Pancreas (tissue), 10 donors: ENCODE data around the gene HERC5. TPM values are rescaled to one million over a fixed set of nuclear protein-coding genes. Genes with fewer than 3 reads are reported as not detected.
A peak's percentile ranks its signal among the peaks of the same experiment; 100 is the strongest.

ENCODE experiments used
- ATAC-seq, 4 donors: fragments of 200-7000 bp; cut with Tn5 transposase; one replicate each; pipeline versions ENCODE4 v1.8.0 to v1.9.1; 2020; ENCODE audit warnings: mild to moderate bottlenecking in 4 of 4, moderate library complexity in 4 of 4
- DNase-seq, 6 donors: peaks; one replicate each; pipeline ENCODE4 v3.0.0-alpha.2; 2020
- FAIRE-seq: peaks from 2 replicates; lab custom pipeline; 2012; peaks lifted over from hg19 to GRCh38; lab: Jason Lieb, UNC
- H3K27ac ChIP-seq, 4 donors: fragments of 200-600 bp; sonication (generic); 1 replicate in 3 of 4; 2 replicates in 1 of 4; pipeline versions ENCODE4 v1.5.0 to v1.8.0; 2020
- H3K27me3 ChIP-seq, 4 donors: fragments of 200-600 bp; one replicate each; pipeline ENCODE4 v1.8.0; 2021
- H3K36me3 ChIP-seq, 3 donors: fragments of 200-600 bp; sonication (generic) in 1 of 3; one replicate each; pipeline versions ENCODE4 v1.5.0 to v1.8.0; 2020 to 2021
- H3K4me1 ChIP-seq, 3 donors: fragments of 200-600 bp; one replicate each; pipeline ENCODE4 v1.8.0; 2021
- H3K4me3 ChIP-seq, 4 donors: fragments of 200-600 bp; sonication (generic) in 2 of 4; one replicate each; pipeline versions ENCODE4 v1.5.0 to v1.8.0; 2020 to 2021
- H3K9me3 ChIP-seq, 4 donors: fragments of 200-600 bp; one replicate each; pipeline ENCODE4 v1.8.0; 2021
- WGBS, 2 donors: extraction: QIAGEN DNeasy Blood & Tissue Kit; methylation state at CpG; one replicate each; pipeline ENCODE4 v1.1.7; 2013; 5-methylcytosine and 5-hydroxymethylcytosine counted together
- intact Hi-C, 3 donors: fragments of 100-400 bp; cut with DNase I; formaldehyde crosslinking; loops; one replicate each; pipeline versions ENCODE4 v1.11.1 to v1.14.2; 2022
- polyA plus RNA-seq, 2 donors: library from polyadenylated mRNA; stranded (reverse); fragments of 200-250 nt; gene quantifications; one replicate each; pipeline ENCODE4 v1.2.3, GENCODE V29; 2013
- total RNA-seq, 6 donors: library from RNA; stranded (reverse); fragmentation: NEBNext Ultra II Directional in 4 of 6; extraction: Animal tissue kit (Norgen Biotek cat#: 25700) in 4 of 6; gene quantifications; one replicate each; pipeline versions ENCODE4 v1.2.1 to v1.2.4, GENCODE V29; 2021 to 2023
- TF ChIP-seq, protein P1 (sequence below), 4 donors: fragments of 200-600 bp; sonication (generic) in 3 of 4; IDR thresholded peaks; one replicate each; pipeline versions ENCODE4 v1.5.0 to v1.8.0; 2021; ENCODE audit warnings: antibody characterized with exemption in 4 of 4
- donor health status: healthy with polysubstance abuse.
- donor health status: DM: no; HTN: no; CAD: no; lungs with moderate emphysema.
- donor health status: DM: no; HTN: no; CAD: no.
- donor health status: control.
- donor health status: control.
- donor health status: Bipolar disorder and iron deficiency.
- donor health status: DM: yes; HTN: yes; CAD: no.
- donor health status: DM: no; HTN: no; CAD: no.
- donor health status: DM: no; HTN: no; CAD: no.
- donor health status: DM: yes; HTN: yes; CAD: no.

HERC5 gene
- total and polyA plus RNA-seq, 8 donors = 2.2 to 4.9 (median 3.5) TPM

GRCh38 chr4:88440146-88440545 is 16.8 kb upstream of the HERC5 start:
- WGBS, 2 donors = 94 to 100% methylated on average over 1 of the region's 1 CpG
- no peaks in the 10 kb centered on the region for H3K27me3 ChIP-seq
- no peak overlapping the region for H3K4me3 ChIP-seq
- no peak for DNase-seq
- H3K36me3 ChIP-seq = no peaks in the 10 kb centered on the region
- TF ChIP-seq, protein P1, sequence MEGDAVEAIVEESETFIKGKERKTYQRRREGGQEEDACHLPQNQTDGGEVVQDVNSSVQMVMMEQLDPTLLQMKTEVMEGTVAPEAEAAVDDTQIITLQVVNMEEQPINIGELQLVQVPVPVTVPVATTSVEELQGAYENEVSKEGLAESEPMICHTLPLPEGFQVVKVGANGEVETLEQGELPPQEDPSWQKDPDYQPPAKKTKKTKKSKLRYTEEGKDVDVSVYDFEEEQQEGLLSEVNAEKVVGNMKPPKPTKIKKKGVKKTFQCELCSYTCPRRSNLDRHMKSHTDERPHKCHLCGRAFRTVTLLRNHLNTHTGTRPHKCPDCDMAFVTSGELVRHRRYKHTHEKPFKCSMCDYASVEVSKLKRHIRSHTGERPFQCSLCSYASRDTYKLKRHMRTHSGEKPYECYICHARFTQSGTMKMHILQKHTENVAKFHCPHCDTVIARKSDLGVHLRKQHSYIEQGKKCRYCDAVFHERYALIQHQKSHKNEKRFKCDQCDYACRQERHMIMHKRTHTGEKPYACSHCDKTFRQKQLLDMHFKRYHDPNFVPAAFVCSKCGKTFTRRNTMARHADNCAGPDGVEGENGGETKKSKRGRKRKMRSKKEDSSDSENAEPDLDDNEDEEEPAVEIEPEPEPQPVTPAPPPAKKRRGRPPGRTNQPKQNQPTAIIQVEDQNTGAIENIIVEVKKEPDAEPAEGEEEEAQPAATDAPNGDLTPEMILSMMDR (IDR thresholded peaks at IDR 0.05) = no peak
- no peak overlapping the region for H3K27ac ChIP-seq
- intact Hi-C loops = no loop called here
- no peak for ATAC-seq
- H3K9me3 ChIP-seq = no peaks in the 10 kb centered on the region
- no peaks in the 10 kb centered on the region for H3K4me1 ChIP-seq
- FAIRE-seq = no peak

DNA sequence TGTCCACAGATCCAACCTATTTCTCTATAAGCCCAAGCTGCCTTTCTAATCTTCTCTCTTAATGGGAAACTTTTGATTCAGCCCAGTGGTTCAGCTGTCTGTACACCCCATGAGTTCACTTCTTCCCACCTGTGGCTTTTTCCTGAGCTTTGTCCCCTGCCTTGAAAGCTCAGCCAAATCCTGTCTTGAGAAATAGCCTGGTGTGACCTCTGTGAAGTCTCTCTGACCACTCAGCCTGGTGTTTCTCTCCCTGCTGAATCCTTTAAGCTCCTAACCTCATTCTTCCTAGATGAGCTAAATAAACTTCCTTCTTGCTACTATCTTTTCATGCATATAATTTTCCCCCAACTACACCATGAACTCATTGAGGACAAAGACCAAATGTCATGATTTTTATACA is 15.2 kb upstream of the HERC5 start:
- H3K4me1 ChIP-seq = no peaks in the 10 kb centered on the region
- ATAC-seq (no peak), DNase-seq (no peak), FAIRE-seq (no peak)
- no peaks in the 10 kb centered on the region for H3K9me3 ChIP-seq
- H3K36me3 ChIP-seq = no peaks in the 10 kb centered on the region
- no peak overlapping the region for H3K27ac ChIP-seq
- no peak overlapping the region for H3K4me3 ChIP-seq
- intact Hi-C loops = no loop called here
- no peaks in the 10 kb centered on the region for H3K27me3 ChIP-seq
- TF ChIP-seq, protein P1 (IDR thresholded peaks at IDR 0.05) = no peak

DNA sequence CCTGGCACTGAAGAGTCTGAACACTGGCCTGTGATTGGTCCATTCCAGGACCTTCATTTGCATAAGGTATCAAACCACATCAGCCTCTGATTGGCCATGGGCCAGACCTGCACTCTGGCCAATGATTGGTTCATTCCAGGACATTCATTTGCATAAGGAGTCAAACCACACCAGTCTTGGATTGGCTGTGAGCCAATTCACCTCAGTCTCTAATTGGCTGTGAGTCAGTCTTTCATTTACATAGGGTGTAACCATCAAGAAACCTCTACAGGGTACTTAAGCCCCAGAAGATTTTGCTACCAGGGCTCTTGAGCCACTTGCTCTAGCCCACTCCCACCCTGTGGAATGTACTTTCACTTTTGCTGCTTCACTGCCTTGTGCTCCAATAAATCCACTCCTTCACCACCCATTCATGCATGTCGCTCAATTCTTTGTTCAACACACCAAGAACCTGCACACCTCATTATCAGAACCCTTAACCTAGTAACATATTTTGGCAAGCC is 14.2 kb upstream of the HERC5 start:
- Histone ChIP-seq H3K27ac (no peak overlapping the region), H3K36me3 (no peaks in the 10 kb centered on the region), H3K4me1 (no peaks in the 10 kb centered on the region), H3K9me3 (no peaks in the 10 kb centered on the region), H3K4me3 (no peak overlapping the region), H3K27me3 (no peaks in the 10 kb centered on the region)
- FAIRE-seq (no peak), DNase-seq (peak in 1 of 6 donors; percentile 18), ATAC-seq (no peak)
- intact Hi-C loops = no loop called here
- WGBS, 2 donors = 99 to 100% methylated on average over 1 of the region's 1 CpG
- TF ChIP-seq, protein P1 (IDR thresholded peaks at IDR 0.05) = no peak

DNA sequence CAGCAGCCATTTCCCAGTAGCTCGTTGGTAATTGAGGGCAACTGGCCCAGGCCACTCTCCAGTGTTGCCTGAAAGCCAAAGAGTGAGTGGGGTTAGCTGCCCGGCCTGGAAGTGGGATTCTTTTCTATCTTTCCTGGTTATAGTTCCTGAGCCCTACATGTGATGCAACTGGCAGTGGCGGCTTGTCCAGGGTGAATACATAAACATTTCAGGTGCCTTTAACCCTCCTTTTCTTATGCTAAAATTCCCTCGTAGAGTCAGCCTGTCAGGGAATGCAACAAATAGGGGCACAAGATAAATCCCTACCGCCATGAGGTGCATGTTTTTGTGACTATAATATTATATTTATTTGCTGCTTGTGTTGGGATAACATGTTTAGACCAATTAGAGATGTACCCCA is 13.4 kb upstream of the HERC5 start:
- ATAC-seq = no peak
- intact Hi-C loops = no loop called here
- Histone ChIP-seq H3K27ac (no peak overlapping the region), H3K9me3 (no peaks in the 10 kb centered on the region), H3K27me3 (no peaks in the 10 kb centered on the region), H3K36me3 (no peaks in the 10 kb centered on the region), H3K4me3 (no peak overlapping the region), H3K4me1 (no peaks in the 10 kb centered on the region)
- TF ChIP-seq, protein P1 (IDR thresholded peaks at IDR 0.05) = no peak
- FAIRE-seq = no peak
- WGBS, 2 donors = 91% methylated on average over 5 of the region's 5 CpGs
- DNase-seq = no peak

DNA sequence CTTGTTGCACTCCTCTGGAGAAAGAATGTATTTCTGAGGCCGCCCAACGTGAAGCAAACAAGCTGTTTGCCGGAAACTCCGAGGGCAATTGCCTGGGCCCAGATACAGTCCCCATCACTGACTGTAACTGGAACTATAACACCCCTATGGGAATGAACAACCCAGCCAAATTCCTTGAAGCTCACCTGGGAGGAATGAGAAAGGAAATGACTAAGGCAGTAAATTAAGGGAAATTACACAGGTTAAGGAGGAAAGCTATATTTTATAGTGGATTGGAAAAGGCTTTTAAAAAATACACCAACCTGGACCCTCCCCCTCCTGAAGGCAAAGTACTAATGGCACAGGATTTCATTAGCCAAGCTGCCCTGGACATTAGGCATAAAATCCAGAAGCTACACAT is 11.7 kb upstream of the HERC5 start:
- no peak for FAIRE-seq

More for the DNA sequence above, 11.7 kb upstream of the HERC5 start:
- ATAC-seq (no peak), DNase-seq (no peak)
- TF ChIP-seq, protein P1 (IDR thresholded peaks at IDR 0.05) = no peak
- Histone ChIP-seq H3K36me3 (no peaks in the 10 kb centered on the region), H3K4me3 (no peak overlapping the region), H3K4me1 (no peaks in the 10 kb centered on the region), H3K27ac (no peak overlapping the region), H3K9me3 (no peaks in the 10 kb centered on the region), H3K27me3 (no peaks in the 10 kb centered on the region)
- 78 to 85% methylated on average over 4 of the region's 4 CpGs for WGBS, 2 donors
- intact Hi-C loops = no loop called here
